HepG2 (cell line): ENCODE measurements around the gene LRRC10B. TPM values are rescaled to one million over a fixed set of nuclear protein-coding genes. Genes with fewer than 3 reads are reported as not detected.

Experiments used
- ATAC-seq: fragments of 200-7000 bp; cut with Tn5 transposase; 3 replicates; pipeline ENCODE4 v1.9.1; 2020; ENCODE audit warnings: mild to moderate bottlenecking, moderate library complexity
- BruUV-seq: library from RNA; stranded (reverse); fragments of 400-500 nt; replicated peaks from 2 replicates; lab custom pipeline; 2021; lab: Mats Ljungman, UMichigan
- CTCF ChIA-PET: fragments of 300-600 bp; formaldehyde crosslinking; extraction: SDS; loops from one replicate; lab custom pipeline; 2021; ENCODE audit warnings: low total read pairs, inconsistent platforms, low intra/inter-chr PET ratio; lab: Yijun Ruan, JAX
- POLR2A ChIA-PET: fragments of 350-600 bp; sonication (Branson Sonifier 250); formaldehyde crosslinking; loops from one replicate; lab custom pipeline; 2020; ENCODE audit warnings: antibody characterized with exemption, inconsistent platforms; lab: Yijun Ruan, JAX
- DNase-seq: peaks from one replicate; pipeline ENCODE4 v3.0.0-alpha.2; 2015; ENCODE audit warnings: low spot score
- FAIRE-seq: peaks from 3 replicates; lab custom pipeline; 2011; peaks lifted over from hg19 to GRCh38; lab: Jason Lieb, UNC
- H2AFZ ChIP-seq: one replicate; pipeline ENCODE4 v1.6.1; 2011; ENCODE audit warnings: low read length, inconsistent platforms
- H3K27ac ChIP-seq: fragments of 300-600 bp; 3 replicates; pipeline ENCODE4 v1.8.0; 2011; ENCODE audit warnings: mixed run types, mild to moderate bottlenecking, mixed read lengths, low read length, inconsistent platforms; ENCODE audit not compliant: insufficient read depth; ENCODE audit errors: extremely low read length
- H3K27me3 ChIP-seq, 2 experiments: fragments of 200-600 bp in 1 of 2; 2 replicates in 1 of 2; 3 replicates in 1 of 2; pipeline versions ENCODE4 v1.6.0 to v1.8.0; 2011; ENCODE audit warnings: low read length in 2 of 2, mild to moderate bottlenecking in 2 of 2, moderate library complexity in 2 of 2, inconsistent platforms in 1 of 2; ENCODE audit not compliant: insufficient read depth in 2 of 2, control insufficient read depth in 1 of 2
- H3K36me3 ChIP-seq, 2 experiments: fragments of 200-600 bp in 1 of 2; replicated peaks in 1 of 2; 2 replicates in 1 of 2; 3 replicates in 1 of 2; pipeline versions ENCODE4 v1.5.1 to v1.8.0; 2011; ENCODE audit warnings: low read length in 2 of 2, inconsistent platforms in 1 of 2; ENCODE audit not compliant: insufficient read depth in 2 of 2, control insufficient read depth in 1 of 2
- H3K4me1 ChIP-seq: 2 replicates; pipeline ENCODE4 v1.5.1; 2012; ENCODE audit warnings: low read length, inconsistent platforms; ENCODE audit not compliant: insufficient read depth
- H3K4me2 ChIP-seq: 2 replicates; pipeline ENCODE4 v1.6.0; 2011; ENCODE audit warnings: low read depth, low read length, inconsistent platforms
- H3K4me3 ChIP-seq, 3 experiments: fragments of 200-600 bp in 1 of 3; sonication (generic), shearing (Covaris generic) in 1 of 3; replicated peaks in 1 of 3; 2 replicates each; pipeline ENCODE4 v1.5.1; 2011 to 2016; ENCODE audit warnings: low read length in 3 of 3, inconsistent platforms in 2 of 3, low read depth in 2 of 3, mild to moderate bottlenecking in 2 of 3, control low read depth in 1 of 3, mixed read lengths in 1 of 3; ENCODE audit not compliant: insufficient read depth in 1 of 3
- H3K79me2 ChIP-seq: one replicate; pipeline ENCODE4 v1.6.1; 2011; ENCODE audit warnings: low read length, inconsistent platforms; ENCODE audit not compliant: insufficient read depth
- H3K9ac ChIP-seq: 2 replicates; pipeline ENCODE4 v1.6.0; 2011; ENCODE audit warnings: mild to moderate bottlenecking, low read depth, low read length, inconsistent platforms; ENCODE audit not compliant: insufficient read depth
- H3K9me3 ChIP-seq: 2 replicates; pipeline ENCODE4 v1.5.1; 2012; ENCODE audit warnings: mild to moderate bottlenecking, low read length
- H4K20me1 ChIP-seq: 2 replicates; pipeline ENCODE4 v1.6.0; 2011; ENCODE audit warnings: inconsistent platforms, mild to moderate bottlenecking, low read length, moderate library complexity; ENCODE audit not compliant: insufficient read depth
- FOXA3 ChIP-seq: IDR thresholded peaks from 2 replicates; pipeline ENCODE4 v1.6.1; 2016; ENCODE audit warnings: missing genetic modification reagents, missing compliant biosample characterization
- GLI4 ChIP-seq: sonication (generic); formaldehyde crosslinking; IDR thresholded peaks from 2 replicates; pipeline ENCODE4 v1.5.1; 2020; ENCODE audit warnings: missing genetic modification reagents, mild to moderate bottlenecking, moderate library complexity, borderline replicate concordance
- HOXA3 ChIP-seq: sonication (generic); formaldehyde crosslinking; IDR thresholded peaks from 2 replicates; pipeline ENCODE4 v1.5.0; 2020; ENCODE audit warnings: missing genetic modification reagents
- NFE2L1 ChIP-seq: sonication (generic); formaldehyde crosslinking; IDR thresholded peaks from 2 replicates; pipeline ENCODE4 v1.4.0; 2020; ENCODE audit warnings: missing genetic modification reagents, mild to moderate bottlenecking, borderline replicate concordance
- PHF8 ChIP-seq: sonication (generic); formaldehyde crosslinking; IDR thresholded peaks from 2 replicates; pipeline ENCODE4 v1.5.0; 2020; ENCODE audit warnings: missing genetic modification reagents
- ZBTB21 ChIP-seq: sonication (generic); formaldehyde crosslinking; IDR thresholded peaks from 2 replicates; pipeline ENCODE4 v1.4.0; 2020; ENCODE audit warnings: missing genetic modification reagents
- ZNF282 ChIP-seq: fragments of 450-650 bp; IDR thresholded peaks from 2 replicates; pipeline ENCODE4 v1.6.1; 2018; ENCODE audit not compliant: partially characterized antibody
- ZNF510 ChIP-seq: sonication (generic); formaldehyde crosslinking; IDR thresholded peaks from 2 replicates; pipeline ENCODE4 v1.4.0; 2020; ENCODE audit warnings: low read depth, mild to moderate bottlenecking, missing genetic modification reagents
- ZNF549 ChIP-seq: sonication (generic); formaldehyde crosslinking; IDR thresholded peaks from 2 replicates; pipeline ENCODE4 v1.5.0; 2020; ENCODE audit warnings: missing genetic modification reagents
- ZNF777 ChIP-seq: sonication (generic); formaldehyde crosslinking; IDR thresholded peaks from 2 replicates; pipeline ENCODE4 v1.4.0; 2020; ENCODE audit warnings: missing genetic modification reagents
- ZUFSP ChIP-seq: sonication (generic); formaldehyde crosslinking; IDR thresholded peaks from 2 replicates; pipeline ENCODE4 v1.9.0; 2021; ENCODE audit warnings: missing genetic modification reagents, mild to moderate bottlenecking, borderline replicate concordance
- WGBS: methylation state at CpG from one replicate; pipeline ENCODE4 v1.1.6; 2017; ENCODE audit warnings: low lambda C conversion rate; 5-methylcytosine and 5-hydroxymethylcytosine counted together
- in situ Hi-C: cut with HindIII; loops from 2 replicates; pipeline ENCODE4 v1.10.0; 2017; ENCODE audit warnings: low pct_unique_long_range_greater_than_20kb; ENCODE audit not compliant: extremely low pct_ligation_motif_present
- intact Hi-C: fragments of 100-400 bp; cut with micrococcal nuclease; formaldehyde crosslinking; loops from one replicate; pipeline ENCODE4 v1.10.0; 2022; ENCODE audit not compliant: unreplicated experiment
- polyA plus RNA-seq, 8 experiments: library from polyadenylated mRNA; depleted of rRNA in 3 of 8; stranded (reverse) in 7 of 8; unstranded in 1 of 8; fragments of >200 nt; fragmentation: Illumina TruSeq in 4 of 8; extraction: Trizol in 4 of 8; gene quantifications; 2 replicates each; pipeline versions ENCODE4 v1.2.1 to v1.2.3, GENCODE V29; 2011 to 2016; ENCODE audit warnings: low read depth in 4 of 8, missing spikeins in 1 of 8, mixed read lengths in 1 of 8; ENCODE audit not compliant: insufficient read depth in 1 of 8
- total RNA-seq, 5 experiments: library from RNA; depleted of rRNA; stranded (reverse); fragments of >200 nt; fragmentation: Illumina TruSeq; extraction: Trizol; gene quantifications; 2 replicates each; pipeline ENCODE4 v1.2.3, GENCODE V29; 2016; ENCODE audit warnings: low read depth in 1 of 5

Gene LRRC10B
- total and polyA plus RNA-seq, 2 of the 13 experiments (the other 11 are each of a cell fraction or from before 2014, with no cell fraction given), result not detected

DNA sequence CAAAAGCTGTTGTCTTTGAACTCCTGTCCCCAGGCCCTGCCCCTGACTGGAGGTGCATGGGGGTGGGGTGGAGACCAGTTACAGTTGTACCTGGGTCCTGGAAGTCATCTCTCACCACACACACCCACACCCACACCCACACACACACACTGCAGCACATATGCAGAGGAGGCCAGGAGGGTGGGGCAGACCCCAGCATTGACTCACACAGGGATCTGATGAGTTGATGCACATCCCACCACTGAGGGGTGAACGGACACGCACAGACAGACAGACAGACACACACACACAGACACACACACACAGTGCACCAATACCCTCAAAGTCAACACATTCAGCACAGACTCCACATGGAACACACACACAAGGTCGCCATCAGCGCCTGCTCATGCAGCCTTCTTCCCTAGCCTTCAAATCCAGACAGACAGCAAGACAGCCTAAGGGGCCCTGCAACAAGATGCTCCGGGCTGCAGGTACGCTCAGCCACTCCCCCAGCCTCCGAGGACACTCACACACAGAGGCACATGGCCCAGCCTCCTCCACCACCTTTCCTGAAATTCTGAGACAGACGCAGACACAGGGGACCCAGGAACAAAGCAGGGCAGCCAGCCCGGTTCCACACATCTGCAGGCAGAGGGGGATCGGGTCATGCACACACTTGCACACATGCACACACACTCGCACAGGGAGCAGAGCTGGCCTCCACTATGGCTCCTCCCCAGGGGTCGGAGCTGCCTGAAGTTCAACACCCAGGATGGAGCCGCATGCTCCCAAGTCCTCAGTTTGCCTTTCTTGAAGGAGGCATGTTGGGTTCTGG lies 45.8 kb downstream of the LRRC10B start:
- ATAC-seq, result no peak

More for the DNA sequence above, 45.8 kb downstream of the LRRC10B start:
- no peak overlapping the region for H3K27ac ChIP-seq
- H3K4me3 ChIP-seq, result no peak overlapping the region
- H3K4me2 ChIP-seq, result no peak overlapping the region
- no peaks in the 10 kb centered on the region for H4K20me1 ChIP-seq
- no peak overlapping the region for H3K9ac ChIP-seq
- 37% methylated on average over 11 of the region's 13 CpGs for WGBS
- H3K27me3 ChIP-seq, result peaks cover 0 to 1% of the 10 kb centered on the region in 2 experiments; a peak in 1 of 5 replicates
- H3K9me3 ChIP-seq, result no peaks in the 10 kb centered on the region
- no peak overlapping the region for H2AFZ ChIP-seq
- ChIA-PET CTCF (no interaction called here), POLR2A (no interaction called here)
- BruUV-seq, result no TSS peak
- no peak for FAIRE-seq
- no peak for DNase-seq
- in situ Hi-C loops, result no loop called here
- H3K79me2 ChIP-seq, result no peaks in the 10 kb centered on the region
- H3K4me1 ChIP-seq, result no peaks in the 10 kb centered on the region
- no peak for TF ChIP-seq FOXA3 (CRISPR knock-in tag)
- no peak for TF ChIP-seq NFE2L1 (CRISPR knock-in tag)
- TF ChIP-seq GLI4 (CRISPR knock-in tag), result no peak
- no peak for TF ChIP-seq HOXA3 (CRISPR knock-in tag)
- no peak for TF ChIP-seq PHF8
- no peak for TF ChIP-seq ZNF282
- no peak for TF ChIP-seq ZNF777
- TF ChIP-seq ZNF549, result no peak
- no peak for TF ChIP-seq ZUFSP (CRISPR knock-in tag)
- no peak for TF ChIP-seq ZBTB21 (CRISPR knock-in tag)
- TF ChIP-seq ZNF510 (CRISPR knock-in tag), result no peak
- TF ChIP-seq, all 625 proteins: peak for 0
- intact Hi-C loops, result no loop called here
- no peaks in the 10 kb centered on the region for H3K36me3 ChIP-seq
